ENCODE data around the gene CSPG4.

Gene CSPG4

GRCh38 chr15:75661756-75662140, 50.9 kb downstream of the CSPG4 start:
- Histone ChIP-seq H3K4me1 (ENCODE audit: insufficient read depth, poor library complexity, severe bottlenecking) (peaks cover 44% of the 10 kb centered on the region), H3K4me3 (ENCODE audit: severe bottlenecking) (no peak overlapping the region), H3K36me3 (ENCODE audit: low read depth) (peaks cover 29% of the 10 kb centered on the region), H3K9me3 (ENCODE audit: severe bottlenecking) (no peaks in the 10 kb centered on the region), H3K27me3 (ENCODE audit: insufficient read depth, poor library complexity, severe bottlenecking) (no peaks in the 10 kb centered on the region), H3K27ac (ENCODE audit: poor library complexity, severe bottlenecking) (peak overlapping the region; percentile 97)
- DNase-seq (ENCODE audit: low spot score) = no peak
- no peak for TF ChIP-seq CTCF (IDR thresholded peaks at IDR 0.05; ENCODE audit: poor library complexity, severe bottlenecking)
- ATAC-seq (ENCODE audit: low read depth) = no peak

DNA sequence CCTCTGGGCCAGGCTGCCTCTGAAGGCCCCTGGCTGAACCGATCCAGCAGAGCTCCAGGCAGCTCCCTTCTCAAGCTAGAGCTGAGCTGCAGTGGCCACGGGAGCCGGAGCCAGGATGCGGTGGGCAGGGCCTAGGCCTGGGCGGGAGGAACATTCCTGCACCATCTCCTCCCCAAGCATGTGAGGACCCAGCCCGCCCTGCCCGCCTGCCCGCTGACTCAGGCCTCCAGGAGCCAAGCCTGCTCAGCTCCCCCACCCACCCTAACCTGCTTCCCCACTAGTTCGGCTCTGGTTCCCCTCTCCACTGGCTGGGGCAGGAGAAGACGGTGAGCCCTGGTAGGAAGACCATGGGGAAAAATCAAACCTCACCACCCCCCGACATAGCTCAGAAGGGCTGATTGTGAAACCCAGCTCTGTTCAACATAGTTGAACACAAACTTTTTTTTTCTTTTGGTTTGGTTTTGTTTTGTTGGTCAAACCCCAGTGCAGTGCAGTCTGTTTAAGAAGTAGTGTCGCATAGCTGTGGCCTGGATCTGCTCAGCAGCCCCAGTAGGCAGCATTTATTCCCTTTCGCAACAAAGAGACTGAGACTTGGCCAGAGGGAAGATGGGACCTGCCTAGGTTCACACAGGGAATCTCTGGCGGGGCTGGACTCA, 51.4 kb downstream of the CSPG4 start:
- no peak overlapping the region for H3K4me3 ChIP-seq (ENCODE audit: severe bottlenecking)
- no peak for TF ChIP-seq CTCF (IDR thresholded peaks at IDR 0.05; ENCODE audit: poor library complexity, severe bottlenecking)
- peaks cover 39% of the 10 kb centered on the region for H3K4me1 ChIP-seq (ENCODE audit: insufficient read depth, poor library complexity, severe bottlenecking)
- H3K27me3 ChIP-seq (ENCODE audit: insufficient read depth, poor library complexity, severe bottlenecking) = no peaks in the 10 kb centered on the region
- ATAC-seq (ENCODE audit: low read depth) = peak; percentile 93
- H3K27ac ChIP-seq (ENCODE audit: poor library complexity, severe bottlenecking) = peak overlapping the region; percentile 97
- peak; percentile 100 for DNase-seq (ENCODE audit: low spot score)
- H3K36me3 ChIP-seq (ENCODE audit: low read depth) = peaks cover 34% of the 10 kb centered on the region
- H3K9me3 ChIP-seq (ENCODE audit: severe bottlenecking) = no peaks in the 10 kb centered on the region

DNA sequence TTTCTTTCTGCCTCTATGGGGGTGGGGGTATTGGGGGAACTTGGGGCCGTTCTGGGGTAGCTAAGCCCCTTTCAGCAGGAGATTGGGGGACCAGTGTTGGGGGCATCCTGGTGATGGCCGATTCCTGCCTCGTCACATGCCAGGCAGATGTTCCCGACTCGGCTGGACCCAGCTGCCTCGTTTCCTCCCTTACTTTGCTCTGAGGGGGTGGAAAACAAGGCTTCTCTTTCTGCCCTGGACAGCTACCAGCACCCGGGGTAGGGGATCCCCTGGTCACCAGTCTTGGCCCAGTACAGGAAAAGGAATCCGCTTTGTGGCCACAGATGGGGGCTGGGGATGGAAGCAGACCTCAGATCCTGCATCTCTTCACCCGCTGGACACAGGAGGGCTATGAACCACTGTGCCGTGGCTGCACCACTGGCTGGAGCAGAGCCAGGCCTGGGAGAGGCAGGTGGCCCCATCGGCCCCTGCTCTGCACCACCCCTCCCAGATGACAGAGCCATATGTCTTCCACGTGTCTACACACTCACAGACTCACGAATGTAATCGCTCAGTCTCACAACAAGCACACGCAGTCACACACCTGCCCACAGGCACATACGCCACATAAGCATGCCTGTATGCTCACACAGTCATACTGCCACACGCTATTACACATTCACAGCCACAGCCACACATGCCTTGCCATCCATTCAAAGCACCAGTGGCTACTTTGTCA, 52.6 kb downstream of the CSPG4 start:
- H3K27ac ChIP-seq (ENCODE audit: poor library complexity, severe bottlenecking) = peak overlapping the region; percentile 97
- no peak overlapping the region for H3K4me3 ChIP-seq (ENCODE audit: severe bottlenecking)
- ATAC-seq (ENCODE audit: low read depth) = no peak
- no peak for DNase-seq (ENCODE audit: low spot score)
- no peak for TF ChIP-seq CTCF (IDR thresholded peaks at IDR 0.05; ENCODE audit: poor library complexity, severe bottlenecking)
- H3K4me1 ChIP-seq (ENCODE audit: insufficient read depth, poor library complexity, severe bottlenecking) = peaks cover 30% of the 10 kb centered on the region
- peaks cover 39% of the 10 kb centered on the region for H3K36me3 ChIP-seq (ENCODE audit: low read depth)
- H3K27me3 ChIP-seq (ENCODE audit: insufficient read depth, poor library complexity, severe bottlenecking) = no peaks in the 10 kb centered on the region
- no peaks in the 10 kb centered on the region for H3K9me3 ChIP-seq (ENCODE audit: severe bottlenecking)

DNA sequence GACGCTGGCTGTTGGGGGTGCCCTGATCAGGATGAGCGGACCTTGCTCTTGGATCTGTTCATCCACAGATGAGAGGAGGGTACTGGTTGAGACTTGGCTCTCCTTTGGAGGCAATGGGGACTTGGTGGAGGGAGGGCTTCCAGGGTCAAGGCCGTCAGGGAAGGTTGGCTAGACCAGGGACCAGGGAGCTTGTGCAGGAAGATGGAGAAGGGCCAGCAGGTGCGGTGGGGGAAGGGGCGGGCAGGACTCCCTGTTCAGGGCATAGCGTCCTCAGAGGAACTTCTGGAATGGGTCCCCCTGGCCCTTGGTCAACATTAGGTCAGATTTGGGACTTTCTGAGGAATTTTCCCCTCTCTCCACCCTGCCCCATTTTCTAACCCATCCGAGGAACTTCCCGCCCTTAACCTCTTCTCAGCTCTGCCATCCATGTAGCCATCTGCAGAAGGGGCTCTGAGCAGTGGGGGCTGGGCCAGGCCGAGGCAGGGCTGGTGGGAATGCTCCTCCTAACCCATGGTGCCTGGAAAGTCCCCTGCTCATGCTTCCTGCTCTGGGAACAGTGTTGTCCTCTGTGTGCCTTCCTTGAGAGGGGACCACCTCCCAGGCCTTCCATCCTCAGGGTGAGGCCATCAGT, 53.4 kb downstream of the CSPG4 start:
- H3K4me3 ChIP-seq (ENCODE audit: severe bottlenecking) = no peak overlapping the region
- H3K27me3 ChIP-seq (ENCODE audit: insufficient read depth, poor library complexity, severe bottlenecking) = no peaks in the 10 kb centered on the region
- TF ChIP-seq CTCF (IDR thresholded peaks at IDR 0.05; ENCODE audit: poor library complexity, severe bottlenecking) = no peak
- H3K4me1 ChIP-seq (ENCODE audit: insufficient read depth, poor library complexity, severe bottlenecking) = peaks cover 27% of the 10 kb centered on the region
- H3K9me3 ChIP-seq (ENCODE audit: severe bottlenecking) = no peaks in the 10 kb centered on the region
- peak overlapping the region; percentile 97 for H3K27ac ChIP-seq (ENCODE audit: poor library complexity, severe bottlenecking)
- peaks cover 47% of the 10 kb centered on the region for H3K36me3 ChIP-seq (ENCODE audit: low read depth)
- ATAC-seq (ENCODE audit: low read depth) (no peak), DNase-seq (ENCODE audit: low spot score) (peak; percentile 75)
